Adrenal gland (tissue), 12 donors: ENCODE results near the gene PARD3B. TPM values are rescaled to one million over a fixed set of nuclear protein-coding genes. Genes with fewer than 3 reads are reported as not detected.

Experiments
- DNase-seq, 7 donors: peaks; one replicate each; pipeline ENCODE4 v3.0.0-alpha.2; 2019 to 2020
- H3K27ac ChIP-seq, 5 donors: fragments of 200-600 bp; sonication (generic) in 4 of 5; 1 replicate in 3 of 5; 2 replicates in 2 of 5; pipeline versions ENCODE4 v1.5.1 to v1.8.0; 2016 to 2020; ENCODE audit warnings: mild to moderate bottlenecking in 1 of 5
- H3K27me3 ChIP-seq: fragments of 200-600 bp; 2 replicates; pipeline ENCODE4 v1.8.0; 2021
- H3K36me3 ChIP-seq, 2 donors: fragments of 200-600 bp; replicated peaks in 1 of 2; 1 replicate in 1 of 2; 2 replicates in 1 of 2; pipeline versions ENCODE4 v1.5.1 to v1.8.0; 2018 to 2022
- H3K4me1 ChIP-seq, 2 donors: fragments of 200-600 bp; replicated peaks in 1 of 2; 1 replicate in 1 of 2; 2 replicates in 1 of 2; pipeline versions ENCODE4 v1.5.1 to v1.8.0; 2018 to 2021
- H3K4me3 ChIP-seq, 4 donors: fragments of 200-600 bp; sonication (generic) in 3 of 4; one replicate each; pipeline ENCODE4 v1.5.1; 2016 to 2018
- H3K9me3 ChIP-seq, 3 donors: fragments of 200-600 bp; sonication (generic) in 1 of 3; replicated peaks in 1 of 3; 1 replicate in 2 of 3; 2 replicates in 1 of 3; pipeline versions ENCODE4 v1.5.1 to v1.8.0; 2016 to 2021
- CTCF ChIP-seq, 6 experiments: fragments of 450-650 bp in 4 of 6; fragments of 200-600 bp in 2 of 6; sonication (generic) in 1 of 6; IDR thresholded peaks; 1 replicate in 5 of 6; 2 replicates in 1 of 6; pipeline versions ENCODE4 v1.5.1 to v1.8.0; 2016 to 2021; ENCODE audit warnings: antibody characterized with exemption in 6 of 6, mild to moderate bottlenecking in 2 of 6, moderate library complexity in 1 of 6
- POLR2A ChIP-seq, 2 donors: fragments of 450-650 bp; IDR thresholded peaks; one replicate each; pipeline ENCODE4 v1.6.1; 2017; ENCODE audit warnings: antibody characterized with exemption in 2 of 2, mild to moderate bottlenecking in 2 of 2, moderate library complexity in 1 of 2
- WGBS, 4 donors: extraction: QIAGEN DNeasy Blood & Tissue Kit in 2 of 4; methylation state at CpG; one replicate each; pipeline versions ENCODE4 v1.1.5 to v1.1.7; 2013 to 2017; 5-methylcytosine and 5-hydroxymethylcytosine counted together
- intact Hi-C, 2 donors: fragments of 100-400 bp; cut with DNase I; formaldehyde crosslinking; loops; one replicate each; pipeline versions ENCODE4 v1.14.1 to v1.15.0; 2022 to 2023
- polyA plus RNA-seq, 3 donors: library from polyadenylated mRNA; stranded (reverse); fragments of 200-250 nt in 2 of 3; fragments of 350-450 nt in 1 of 3; fragmentation: Illumina TruSeq in 1 of 3; extraction: RNeasy Lipid Tissue Mini Kit (QIAGEN cat#74804) in 1 of 3; gene quantifications; one replicate each; pipeline ENCODE4 v1.2.3, GENCODE V29; 2013 to 2014
- small RNA-seq, 2 donors: library from RNA; depleted of rRNA; stranded (forward); fragments of <200 nt; gene quantifications; one replicate each; pipeline ENCODE3, GENCODE V24; 2016
- total RNA-seq, 9 donors: library from RNA; depleted of rRNA in 4 of 9; stranded (reverse); fragments of >200 nt in 4 of 9; fragments of 120-200 nt in 1 of 9; fragmentation: NEBNext Ultra II Directional in 1 of 9; extraction: Animal tissue kit (Norgen Biotek cat#: 25700) in 1 of 9; gene quantifications; one replicate each; pipeline versions ENCODE4 v1.1.0 to v1.2.4, GENCODE V29; 2013 to 2023
- donor health status: healthy with polysubstance abuse.
- donor health status: Bipolar disorder and iron deficiency.
- donor health status: DM: yes; HTN: yes; CAD: no.
- donor health status: DM: no; HTN: no; CAD: no.
- donor health status: DM: no; HTN: no; CAD: no.
- donor health status: DM: yes; HTN: yes; CAD: no.

The PARD3B gene
- total and polyA plus RNA-seq, 12 donors = 1.9 to 20.4 (median 9.5) TPM

DNA sequence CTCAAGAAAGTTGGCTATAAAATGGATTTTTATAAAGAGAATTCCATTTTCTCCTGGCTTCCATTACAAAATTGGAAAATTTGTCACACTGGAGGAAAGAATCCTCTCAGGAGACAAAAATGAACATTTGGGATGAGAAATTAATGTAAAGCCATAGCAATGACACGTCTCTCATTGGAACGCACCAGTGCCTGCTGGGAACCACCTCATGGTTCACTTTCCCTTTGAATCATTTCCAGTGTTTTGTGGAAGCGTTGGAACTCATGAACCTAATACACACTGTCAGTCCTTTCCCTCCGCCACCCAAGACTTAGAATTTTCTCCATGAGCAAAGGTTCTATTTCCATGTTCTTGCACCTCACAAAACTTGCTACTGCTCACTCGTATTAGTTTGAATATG, 1116.0 kb downstream of the PARD3B start:
- intact Hi-C loops = no loop called here
- no peaks in the 10 kb centered on the region for H3K36me3 ChIP-seq
- H3K9me3 ChIP-seq = no peaks in the 10 kb centered on the region
- 81 to 93% (median 82%) methylated on average over 5 of the region's 5 CpGs for WGBS, 4 donors
- no peaks in the 10 kb centered on the region for H3K4me1 ChIP-seq
- DNase-seq = no peak
- TF ChIP-seq CTCF (IDR thresholded peaks at IDR 0.05) = no peak
- TF ChIP-seq POLR2A (IDR thresholded peaks at IDR 0.05) = no peak
- no peak overlapping the region for H3K4me3 ChIP-seq
- no peaks in the 10 kb centered on the region for H3K27me3 ChIP-seq
- H3K27ac ChIP-seq = no peak overlapping the region

DNA sequence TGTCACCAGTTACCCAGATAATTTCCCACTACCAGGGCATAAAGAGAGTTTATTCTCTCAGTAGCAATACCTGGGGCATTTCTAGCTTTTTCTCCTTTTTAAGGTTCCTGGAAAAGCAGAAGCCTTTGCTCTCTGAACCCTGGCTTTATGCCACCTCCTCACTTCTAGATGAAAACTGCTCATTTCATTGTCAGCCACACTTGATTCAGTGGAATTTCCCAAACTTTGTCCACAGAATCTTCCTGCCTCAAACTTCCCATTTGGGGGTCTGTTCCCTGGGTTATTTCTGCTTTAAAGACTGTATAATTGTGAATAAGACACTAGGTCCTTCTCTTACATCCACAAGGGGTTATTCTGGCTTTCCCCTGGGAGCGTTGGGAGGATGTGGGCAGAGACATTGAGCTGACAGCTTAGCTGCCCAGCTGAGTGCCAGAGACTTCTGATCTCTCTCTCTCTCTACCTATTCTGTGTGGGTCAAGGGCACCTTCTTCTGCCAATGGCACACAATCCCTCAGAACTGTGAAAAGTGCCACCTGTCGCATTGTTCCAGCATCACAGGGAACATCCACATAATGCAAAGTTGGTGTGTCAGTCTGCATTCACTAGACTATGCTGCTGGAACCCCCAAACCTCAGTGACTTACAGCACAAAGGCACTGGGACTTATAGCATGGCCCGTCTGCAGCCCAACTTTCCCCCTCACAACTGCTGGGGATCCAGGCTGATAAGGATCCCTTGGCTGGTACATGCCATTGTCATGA, 1117.1 kb downstream of the PARD3B start:
- H3K4me1 ChIP-seq = no peaks in the 10 kb centered on the region
- WGBS, 4 donors = 57 to 90% (median 77%) methylated on average over 3 of the region's 3 CpGs
- H3K36me3 ChIP-seq = no peaks in the 10 kb centered on the region
- H3K9me3 ChIP-seq = no peaks in the 10 kb centered on the region
- no peak for DNase-seq
- intact Hi-C loops = no loop called here
- TF ChIP-seq POLR2A (IDR thresholded peaks at IDR 0.05) = no peak
- no peak for TF ChIP-seq CTCF (IDR thresholded peaks at IDR 0.05)
- H3K27me3 ChIP-seq = no peaks in the 10 kb centered on the region
- no peak overlapping the region for H3K27ac ChIP-seq
- H3K4me3 ChIP-seq = no peak overlapping the region

GRCh38 chr2:205665791-205666190, 1120.5 kb downstream of the PARD3B start:
- H3K4me3 ChIP-seq = no peak overlapping the region
- WGBS, 4 donors = 74 to 80% (median 77%) methylated on average over 2 of the region's 2 CpGs
- TF ChIP-seq POLR2A (IDR thresholded peaks at IDR 0.05) (no peak), CTCF (IDR thresholded peaks at IDR 0.05) (no peak)
- H3K36me3 ChIP-seq = no peaks in the 10 kb centered on the region
- H3K9me3 ChIP-seq = no peaks in the 10 kb centered on the region
- H3K4me1 ChIP-seq = no peaks in the 10 kb centered on the region
- intact Hi-C loops = no loop called here
- no peak overlapping the region for H3K27ac ChIP-seq
- DNase-seq = no peak
- H3K27me3 ChIP-seq = no peaks in the 10 kb centered on the region

Small RNAs within 50 kb of the gene (small RNA-seq; reads per million reads assigned to genes)
- gene AC008171.1 = 0 reads per million in 2 donors
